Dendritic cell treated with granulocyte-macrophage colony-stimulating factor and Interleukin-4, amounts not matched to agents 40 ng/mL and 50 ng/mL, for 4 days (primary cell): ENCODE measurements around the gene GNL3.

Experiments
- H3K27ac Mint-ChIP-seq: one replicate; pipeline ENCODE4 v1.8.0; 2022; ENCODE audit warnings: mild to moderate bottlenecking, mixed read lengths
- H3K27me3 Mint-ChIP-seq: one replicate; pipeline ENCODE4 v1.8.0; 2022; ENCODE audit warnings: mild to moderate bottlenecking, mixed read lengths
- H3K36me3 Mint-ChIP-seq: one replicate; pipeline ENCODE4 v1.8.0; 2022; ENCODE audit warnings: low read depth, mixed read lengths
- H3K4me1 Mint-ChIP-seq: one replicate; pipeline ENCODE4 v1.8.0; 2022; ENCODE audit warnings: low read depth, mixed read lengths
- H3K4me3 Mint-ChIP-seq: one replicate; pipeline ENCODE4 v1.8.0; 2022; ENCODE audit warnings: mild to moderate bottlenecking, moderate library complexity, mixed read lengths
- H3K9me3 Mint-ChIP-seq: one replicate; pipeline ENCODE4 v1.8.0; 2022; ENCODE audit warnings: mixed read lengths
- intact Hi-C: fragments of 100-400 bp; cut with micrococcal nuclease; formaldehyde crosslinking; loops from one replicate; pipeline ENCODE4 v1.15.0; 2022

Gene GNL3

GRCh38 chr3:52696830-52697631 is 11.2 kb downstream of the GNL3 start:
- Mint-ChIP-seq H3K27me3 (no peaks in the 10 kb centered on the region), H3K9me3 (no peaks in the 10 kb centered on the region), H3K36me3 (peaks cover 66% of the 10 kb centered on the region), H3K4me3 (no peak overlapping the region), H3K4me1 (peaks cover 8% of the 10 kb centered on the region), H3K27ac (peak overlapping the region; percentile 61)
- intact Hi-C loops: no loop called here

- H3K4me1 Mint-ChIP-seq: peaks cover 8% of the 10 kb centered on the region
- H3K36me3 Mint-ChIP-seq: peaks cover 61% of the 10 kb centered on the region
- no peak overlapping the region for H3K4me3 Mint-ChIP-seq
- no peaks in the 10 kb centered on the region for H3K27me3 Mint-ChIP-seq
- peak overlapping the region; percentile 61 for H3K27ac Mint-ChIP-seq
- intact Hi-C loops: no loop called here
- no peaks in the 10 kb centered on the region for H3K9me3 Mint-ChIP-seq
Observed at GRCh38 chr3:52697632-52697965, 11.8 kb downstream of the GNL3 start.

GRCh38 chr3:52703341-52703740 is 17.5 kb downstream of the GNL3 start:
- H3K4me3 Mint-ChIP-seq: no peak overlapping the region
- no peak overlapping the region for H3K27ac Mint-ChIP-seq
- peaks cover 19% of the 10 kb centered on the region for H3K36me3 Mint-ChIP-seq
- H3K27me3 Mint-ChIP-seq: no peaks in the 10 kb centered on the region
- H3K9me3 Mint-ChIP-seq: no peaks in the 10 kb centered on the region
- intact Hi-C loops: no loop called here
- peaks cover 18% of the 10 kb centered on the region for H3K4me1 Mint-ChIP-seq

DNA sequence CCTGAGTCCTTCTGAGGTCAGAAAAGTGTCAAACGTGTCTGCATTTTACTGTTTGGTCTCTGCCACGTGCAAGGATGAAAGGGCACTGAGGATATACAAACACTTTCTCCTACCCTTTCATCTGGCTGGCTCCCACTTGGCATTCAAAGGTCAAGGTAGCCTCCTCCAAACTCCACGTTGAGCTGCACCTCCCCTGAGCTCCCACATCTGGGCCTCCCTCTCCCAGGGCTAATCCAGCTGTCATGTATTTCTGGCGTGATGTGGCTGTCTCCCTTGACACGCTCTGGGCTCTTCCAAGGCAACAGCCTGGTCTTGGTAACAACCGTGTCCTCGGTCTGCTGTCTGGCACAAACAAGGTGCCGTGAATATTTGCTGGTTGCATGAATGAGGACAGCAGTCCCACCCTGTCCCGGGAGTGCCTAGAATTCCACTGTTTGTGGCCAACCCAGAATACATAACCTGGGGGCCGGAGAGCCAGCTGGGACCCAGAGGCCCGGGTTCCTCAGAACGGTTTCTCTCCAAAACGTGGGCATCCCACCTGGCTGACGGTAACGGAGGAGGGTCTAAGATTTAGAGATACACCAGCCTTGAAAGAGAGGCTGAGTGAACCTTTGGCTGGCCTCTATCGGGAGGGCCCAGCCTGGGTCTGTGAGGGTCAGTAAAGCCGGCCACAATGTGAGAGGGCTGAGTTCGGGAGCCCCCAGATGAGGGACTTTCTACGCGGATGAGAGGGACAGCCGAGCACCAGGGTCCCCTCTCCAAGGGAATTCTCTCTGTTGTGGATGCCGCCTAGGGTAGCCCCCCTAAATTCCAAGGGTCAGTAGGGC is 19.0 kb downstream of the GNL3 start:
- peak overlapping the region; percentile 97 for H3K27ac Mint-ChIP-seq
- H3K27me3 Mint-ChIP-seq: no peaks in the 10 kb centered on the region
- H3K4me1 Mint-ChIP-seq: peaks cover 18% of the 10 kb centered on the region
- peaks cover 25% of the 10 kb centered on the region for H3K36me3 Mint-ChIP-seq
- no peaks in the 10 kb centered on the region for H3K9me3 Mint-ChIP-seq
- intact Hi-C loops: no loop called here
- H3K4me3 Mint-ChIP-seq: peak overlapping the region; percentile 98

GRCh38 chr3:52705438-52705687 is 19.5 kb downstream of the GNL3 start:
- Mint-ChIP-seq H3K27me3 (no peaks in the 10 kb centered on the region), H3K4me3 (peak overlapping the region; percentile 98), H3K9me3 (no peaks in the 10 kb centered on the region), H3K4me1 (peaks cover 22% of the 10 kb centered on the region), H3K27ac (peak overlapping the region; percentile 97), H3K36me3 (peaks cover 27% of the 10 kb centered on the region)
- intact Hi-C loops: no loop called here

- Mint-ChIP-seq H3K9me3 (no peaks in the 10 kb centered on the region), H3K27me3 (no peaks in the 10 kb centered on the region), H3K27ac (peak within 1 kb of the TSS; percentile 97), H3K4me3 (peak within 1 kb of the TSS; percentile 98), H3K36me3 (peaks cover 28% of the 10 kb centered on the region), H3K4me1 (peaks cover 25% of the 10 kb centered on the region)
- intact Hi-C loops: loop anchor here (1.0 kb wide), 1 partner anchor 20 kb away; the partner anchor contains the start of gene GNL3
Observed at GRCh38 chr3:52705688-52706686, 20.2 kb downstream of the GNL3 start, which contains the start of the genes GLT8D1 and SPCS1. TSS of gene GLT8D1 (minus strand) at chr3:52705791. CDS start at chr3:52700460, 5,331 bp downstream. TSS of gene SPCS1 (plus strand) at chr3:52706106. CDS start at chr3:52706247, 141 bp downstream.

DNA sequence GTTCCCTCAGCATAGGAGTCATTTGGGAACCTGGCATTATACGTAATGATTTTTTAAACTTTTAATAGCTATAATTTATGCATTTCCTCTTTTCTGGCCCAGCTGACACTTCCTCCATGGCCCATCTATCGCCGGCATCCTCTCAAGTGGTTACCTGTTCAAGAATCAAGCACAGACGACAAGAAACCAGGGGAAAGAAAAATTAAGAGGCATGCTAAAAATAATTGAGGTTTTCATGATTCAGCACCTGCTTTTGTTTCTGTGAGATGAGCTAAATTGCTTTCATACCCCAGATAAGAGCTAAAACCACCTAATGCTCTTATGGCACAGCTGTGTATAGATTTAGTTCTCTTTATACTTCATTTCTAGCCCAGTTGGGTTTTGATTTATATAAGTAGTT is 21.8 kb downstream of the GNL3 start:
- Mint-ChIP-seq H3K4me1 (peaks cover 25% of the 10 kb centered on the region), H3K9me3 (no peaks in the 10 kb centered on the region), H3K4me3 (peak overlapping the region; percentile 53), H3K27ac (peak overlapping the region; percentile 97), H3K36me3 (peaks cover 40% of the 10 kb centered on the region), H3K27me3 (no peaks in the 10 kb centered on the region)
- intact Hi-C loops: no loop called here

DNA sequence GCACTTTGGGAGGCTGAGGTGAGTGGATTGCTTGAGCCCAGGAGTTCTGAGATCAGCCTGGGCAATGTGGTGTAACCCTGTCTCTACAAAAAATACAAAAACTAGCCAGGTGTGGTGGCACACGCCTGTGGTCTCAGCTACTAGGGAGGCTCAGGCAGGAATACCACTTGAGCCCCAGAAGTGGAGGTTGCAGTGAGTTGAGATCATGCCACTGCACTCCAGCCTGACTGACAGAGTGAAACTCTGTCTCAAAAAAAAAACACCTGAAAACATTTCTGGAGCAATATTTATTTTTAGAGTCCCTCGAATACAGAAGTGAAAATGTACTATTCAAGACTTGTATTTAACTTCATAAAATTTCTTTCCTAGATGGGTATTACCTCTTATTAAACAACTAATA is 24.7 kb downstream of the GNL3 start:
- H3K4me3 Mint-ChIP-seq: no peak overlapping the region
- peaks cover 26% of the 10 kb centered on the region for H3K4me1 Mint-ChIP-seq
- intact Hi-C loops: no loop called here
- H3K9me3 Mint-ChIP-seq: no peaks in the 10 kb centered on the region
- no peak overlapping the region for H3K27ac Mint-ChIP-seq
- H3K36me3 Mint-ChIP-seq: peaks cover 44% of the 10 kb centered on the region
- no peaks in the 10 kb centered on the region for H3K27me3 Mint-ChIP-seq

DNA sequence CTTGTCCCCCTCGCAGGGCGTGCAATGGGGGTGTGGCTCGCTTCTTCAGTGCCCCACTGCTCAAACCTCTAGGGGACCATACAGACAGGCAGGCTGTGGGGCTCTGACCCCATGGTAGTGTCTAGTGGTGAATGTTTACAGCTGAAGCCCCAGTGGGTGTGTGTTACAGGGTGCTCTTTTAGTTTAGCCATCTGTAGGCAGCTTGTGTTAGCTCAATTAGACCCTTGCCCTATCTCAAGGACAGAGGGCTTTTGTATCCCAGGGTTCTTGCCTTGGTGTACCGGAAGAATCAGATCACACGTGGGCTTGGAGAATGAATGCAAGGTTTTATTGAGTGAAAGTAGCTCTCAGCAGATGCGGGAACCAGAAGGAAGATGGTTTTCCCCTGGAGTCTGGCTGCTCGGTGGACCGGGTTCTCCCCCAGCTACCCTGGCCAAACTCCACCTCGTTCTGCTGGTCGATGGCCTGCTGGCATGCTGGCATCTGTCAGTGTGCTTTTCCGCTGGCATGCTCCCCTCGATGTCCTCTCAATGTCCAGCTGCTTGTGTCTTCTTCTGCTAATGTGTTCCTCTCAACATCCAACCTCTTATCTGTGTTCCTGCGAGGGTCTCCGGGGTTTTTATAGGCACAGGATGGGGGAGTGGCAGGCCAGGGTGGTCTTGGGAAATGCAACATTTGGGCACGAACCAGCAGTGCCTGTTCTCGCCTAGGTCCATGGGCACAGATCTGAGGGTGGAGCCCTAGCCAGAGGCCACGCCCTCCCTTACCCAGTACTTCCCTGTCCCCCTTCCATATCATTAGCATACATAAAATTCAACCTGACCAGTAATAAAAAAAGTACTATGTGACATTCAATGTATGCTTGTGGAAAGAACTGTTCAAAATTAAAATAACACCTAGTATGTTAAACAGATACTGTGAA is 26.7 kb downstream of the GNL3 start:
- no peak overlapping the region for H3K27ac Mint-ChIP-seq
- H3K36me3 Mint-ChIP-seq: peaks cover 35% of the 10 kb centered on the region
- H3K9me3 Mint-ChIP-seq: no peaks in the 10 kb centered on the region
- H3K4me3 Mint-ChIP-seq: no peak overlapping the region
- intact Hi-C loops: no loop called here
- no peaks in the 10 kb centered on the region for H3K27me3 Mint-ChIP-seq
- peaks cover 28% of the 10 kb centered on the region for H3K4me1 Mint-ChIP-seq

- Mint-ChIP-seq H3K4me3 (no peak overlapping the region), H3K36me3 (peaks cover 37% of the 10 kb centered on the region), H3K27ac (no peak overlapping the region), H3K27me3 (no peaks in the 10 kb centered on the region), H3K4me1 (peaks cover 27% of the 10 kb centered on the region), H3K9me3 (peaks cover 3% of the 10 kb centered on the region)
- intact Hi-C loops: no loop called here
Observed at GRCh38 chr3:52714335-52715302, 28.8 kb downstream of the GNL3 start.

- Mint-ChIP-seq H3K27ac (peak overlapping the region; percentile 53), H3K36me3 (peaks cover 32% of the 10 kb centered on the region), H3K9me3 (peaks cover 8% of the 10 kb centered on the region), H3K4me3 (no peak overlapping the region), H3K27me3 (no peaks in the 10 kb centered on the region), H3K4me1 (peaks cover 31% of the 10 kb centered on the region)
- intact Hi-C loops: no loop called here
Observed at GRCh38 chr3:52715714-52716305, 30.0 kb downstream of the GNL3 start.

- intact Hi-C loops: no loop called here
- peaks cover 8% of the 10 kb centered on the region for H3K9me3 Mint-ChIP-seq
Observed at GRCh38 chr3:52719618-52720017, 33.8 kb downstream of the GNL3 start.

More at GRCh38 chr3:52719618-52720017, 33.8 kb downstream of the GNL3 start:
- Mint-ChIP-seq H3K36me3 (peaks cover 38% of the 10 kb centered on the region), H3K4me1 (peaks cover 49% of the 10 kb centered on the region), H3K27me3 (no peaks in the 10 kb centered on the region), H3K4me3 (no peak overlapping the region), H3K27ac (peak overlapping the region; percentile 22)
